Measurements from ENCODE around the gene CYP24A1. TPM values are rescaled to one million over a fixed set of nuclear protein-coding genes. Genes with fewer than 3 reads are reported as not detected.

CYP24A1 gene
- total and polyA plus RNA-seq, 2 of the 13 experiments (the other 11 are each of a cell fraction or from before 2014, with no cell fraction given) = 9.4 to 32.7 TPM

DNA sequence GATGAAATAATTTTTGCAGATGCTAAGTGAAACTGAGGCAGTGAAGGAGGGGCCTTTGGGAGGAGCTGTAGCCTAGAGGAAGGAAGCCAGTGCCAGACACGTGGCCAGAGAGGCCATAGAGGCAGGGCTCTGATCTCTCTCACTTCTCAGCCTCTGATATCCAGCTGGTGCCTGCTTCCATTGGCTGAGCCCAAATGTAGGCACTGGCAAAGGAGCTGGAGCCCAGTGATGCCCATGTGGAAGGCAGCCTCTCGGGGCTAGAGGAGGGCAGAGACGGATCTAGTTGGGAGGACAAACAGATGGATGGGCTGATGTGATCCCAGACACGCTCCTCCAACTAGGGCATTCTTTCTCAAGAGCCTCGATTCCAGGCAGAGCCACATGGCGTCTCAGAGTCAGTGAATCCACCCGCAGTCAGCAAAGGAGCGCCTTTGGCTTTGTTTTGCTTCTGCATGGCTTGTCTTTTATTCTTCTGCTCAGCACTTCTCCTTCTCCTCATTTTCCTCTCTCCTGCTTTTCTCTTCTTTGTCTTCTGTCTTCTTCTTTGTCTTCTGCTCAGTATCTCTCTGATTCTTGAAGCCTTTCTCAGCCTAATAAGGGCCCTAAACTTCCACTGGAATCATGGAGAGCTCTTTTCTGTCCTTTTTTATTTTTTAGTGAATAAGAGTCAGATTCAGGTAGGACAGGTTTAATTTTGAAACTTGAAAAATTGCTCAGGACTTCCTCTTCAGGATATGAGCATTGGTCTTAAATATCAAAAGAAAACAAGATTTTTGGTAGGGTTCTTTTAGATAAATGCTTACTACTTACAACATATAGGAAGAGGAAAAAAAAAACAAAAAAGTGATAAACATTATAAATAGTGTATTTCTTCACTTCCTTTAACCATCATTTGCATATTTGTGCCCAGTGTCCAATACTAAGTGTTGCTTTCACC lies 41.8 kb downstream of the CYP24A1 start (continued):
- TF ChIP-seq ZNF484 (CRISPR knock-in tag; IDR thresholded peaks at IDR 0.05; ENCODE audit: borderline replicate concordance, low read depth) (no peak), ZSCAN29 (CRISPR knock-in tag; conservative IDR thresholded peaks at IDR 0.05) (no peak), KDM5B (CRISPR knock-in tag; IDR thresholded peaks at IDR 0.05; ENCODE audit: borderline replicate concordance) (no peak), ZNF615 (CRISPR knock-in tag; IDR thresholded peaks at IDR 0.05; ENCODE audit: borderline replicate concordance) (no peak), ZNF34 (CRISPR knock-in tag; IDR thresholded peaks at IDR 0.05; ENCODE audit: borderline replicate concordance) (peak; percentile 83; the same call in 1 of the 2 replicates), ZFP62 (CRISPR knock-in tag; IDR thresholded peaks at IDR 0.05) (no peak), ZNF547 (CRISPR knock-in tag; IDR thresholded peaks at IDR 0.05) (peak; percentile 55; the same call in 1 of the 2 replicates), ZNF790 (CRISPR knock-in tag; IDR thresholded peaks at IDR 0.05; ENCODE audit: borderline replicate concordance) (no peak), NCOA1 (CRISPR knock-in tag; IDR thresholded peaks at IDR 0.05) (no peak), ZNF558 (CRISPR knock-in tag; IDR thresholded peaks at IDR 0.05; ENCODE audit: borderline replicate concordance) (no peak), ZNF629 (CRISPR knock-in tag; conservative IDR thresholded peaks at IDR 0.05) (no peak), ZBTB21 (CRISPR knock-in tag; IDR thresholded peaks at IDR 0.05) (no peak), ZNF251 (CRISPR knock-in tag; IDR thresholded peaks at IDR 0.05) (no peak), ONECUT2 (CRISPR knock-in tag; IDR thresholded peaks at IDR 0.05) (no peak), ATF7-NPFF (CRISPR knock-in tag; IDR thresholded peaks at IDR 0.05; ENCODE audit: low read depth) (no peak)
- TF ChIP-seq, protein P1, sequence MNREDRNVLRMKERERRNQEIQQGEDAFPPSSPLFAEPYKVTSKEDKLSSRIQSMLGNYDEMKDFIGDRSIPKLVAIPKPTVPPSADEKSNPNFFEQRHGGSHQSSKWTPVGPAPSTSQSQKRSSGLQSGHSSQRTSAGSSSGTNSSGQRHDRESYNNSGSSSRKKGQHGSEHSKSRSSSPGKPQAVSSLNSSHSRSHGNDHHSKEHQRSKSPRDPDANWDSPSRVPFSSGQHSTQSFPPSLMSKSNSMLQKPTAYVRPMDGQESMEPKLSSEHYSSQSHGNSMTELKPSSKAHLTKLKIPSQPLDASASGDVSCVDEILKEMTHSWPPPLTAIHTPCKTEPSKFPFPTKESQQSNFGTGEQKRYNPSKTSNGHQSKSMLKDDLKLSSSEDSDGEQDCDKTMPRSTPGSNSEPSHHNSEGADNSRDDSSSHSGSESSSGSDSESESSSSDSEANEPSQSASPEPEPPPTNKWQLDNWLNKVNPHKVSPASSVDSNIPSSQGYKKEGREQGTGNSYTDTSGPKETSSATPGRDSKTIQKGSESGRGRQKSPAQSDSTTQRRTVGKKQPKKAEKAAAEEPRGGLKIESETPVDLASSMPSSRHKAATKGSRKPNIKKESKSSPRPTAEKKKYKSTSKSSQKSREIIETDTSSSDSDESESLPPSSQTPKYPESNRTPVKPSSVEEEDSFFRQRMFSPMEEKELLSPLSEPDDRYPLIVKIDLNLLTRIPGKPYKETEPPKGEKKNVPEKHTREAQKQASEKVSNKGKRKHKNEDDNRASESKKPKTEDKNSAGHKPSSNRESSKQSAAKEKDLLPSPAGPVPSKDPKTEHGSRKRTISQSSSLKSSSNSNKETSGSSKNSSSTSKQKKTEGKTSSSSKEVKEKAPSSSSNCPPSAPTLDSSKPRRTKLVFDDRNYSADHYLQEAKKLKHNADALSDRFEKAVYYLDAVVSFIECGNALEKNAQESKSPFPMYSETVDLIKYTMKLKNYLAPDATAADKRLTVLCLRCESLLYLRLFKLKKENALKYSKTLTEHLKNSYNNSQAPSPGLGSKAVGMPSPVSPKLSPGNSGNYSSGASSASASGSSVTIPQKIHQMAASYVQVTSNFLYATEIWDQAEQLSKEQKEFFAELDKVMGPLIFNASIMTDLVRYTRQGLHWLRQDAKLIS (CRISPR knock-in tag; IDR thresholded peaks at IDR 0.05) = no peak
- TF ChIP-seq, protein P2, sequence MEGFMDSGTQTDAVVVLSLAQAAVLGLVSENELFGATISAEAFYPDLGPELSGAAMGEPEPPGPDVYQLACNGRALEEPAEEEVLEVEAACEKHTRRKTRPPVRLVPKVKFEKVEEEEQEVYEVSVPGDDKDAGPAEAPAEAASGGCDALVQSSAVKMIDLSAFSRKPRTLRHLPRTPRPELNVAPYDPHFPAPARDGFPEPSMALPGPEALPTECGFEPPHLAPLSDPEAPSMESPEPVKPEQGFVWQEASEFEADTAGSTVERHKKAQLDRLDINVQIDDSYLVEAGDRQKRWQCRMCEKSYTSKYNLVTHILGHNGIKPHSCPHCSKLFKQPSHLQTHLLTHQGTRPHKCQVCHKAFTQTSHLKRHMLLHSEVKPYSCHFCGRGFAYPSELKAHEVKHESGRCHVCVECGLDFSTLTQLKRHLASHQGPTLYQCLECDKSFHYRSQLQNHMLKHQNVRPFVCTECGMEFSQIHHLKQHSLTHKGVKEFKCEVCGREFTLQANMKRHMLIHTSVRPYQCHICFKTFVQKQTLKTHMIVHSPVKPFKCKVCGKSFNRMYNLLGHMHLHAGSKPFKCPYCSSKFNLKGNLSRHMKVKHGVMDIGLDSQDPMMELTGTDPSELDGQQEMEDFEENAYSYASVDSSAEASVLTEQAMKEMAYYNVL (CRISPR knock-in tag; IDR thresholded peaks at IDR 0.05; ENCODE audit: borderline replicate concordance) = no peak
- TF ChIP-seq, protein P3, sequence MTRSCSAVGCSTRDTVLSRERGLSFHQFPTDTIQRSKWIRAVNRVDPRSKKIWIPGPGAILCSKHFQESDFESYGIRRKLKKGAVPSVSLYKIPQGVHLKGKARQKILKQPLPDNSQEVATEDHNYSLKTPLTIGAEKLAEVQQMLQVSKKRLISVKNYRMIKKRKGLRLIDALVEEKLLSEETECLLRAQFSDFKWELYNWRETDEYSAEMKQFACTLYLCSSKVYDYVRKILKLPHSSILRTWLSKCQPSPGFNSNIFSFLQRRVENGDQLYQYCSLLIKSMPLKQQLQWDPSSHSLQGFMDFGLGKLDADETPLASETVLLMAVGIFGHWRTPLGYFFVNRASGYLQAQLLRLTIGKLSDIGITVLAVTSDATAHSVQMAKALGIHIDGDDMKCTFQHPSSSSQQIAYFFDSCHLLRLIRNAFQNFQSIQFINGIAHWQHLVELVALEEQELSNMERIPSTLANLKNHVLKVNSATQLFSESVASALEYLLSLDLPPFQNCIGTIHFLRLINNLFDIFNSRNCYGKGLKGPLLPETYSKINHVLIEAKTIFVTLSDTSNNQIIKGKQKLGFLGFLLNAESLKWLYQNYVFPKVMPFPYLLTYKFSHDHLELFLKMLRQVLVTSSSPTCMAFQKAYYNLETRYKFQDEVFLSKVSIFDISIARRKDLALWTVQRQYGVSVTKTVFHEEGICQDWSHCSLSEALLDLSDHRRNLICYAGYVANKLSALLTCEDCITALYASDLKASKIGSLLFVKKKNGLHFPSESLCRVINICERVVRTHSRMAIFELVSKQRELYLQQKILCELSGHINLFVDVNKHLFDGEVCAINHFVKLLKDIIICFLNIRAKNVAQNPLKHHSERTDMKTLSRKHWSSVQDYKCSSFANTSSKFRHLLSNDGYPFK (CRISPR knock-in tag; IDR thresholded peaks at IDR 0.05; ENCODE audit: borderline replicate concordance) = no peak
- TF ChIP-seq, protein P4, sequence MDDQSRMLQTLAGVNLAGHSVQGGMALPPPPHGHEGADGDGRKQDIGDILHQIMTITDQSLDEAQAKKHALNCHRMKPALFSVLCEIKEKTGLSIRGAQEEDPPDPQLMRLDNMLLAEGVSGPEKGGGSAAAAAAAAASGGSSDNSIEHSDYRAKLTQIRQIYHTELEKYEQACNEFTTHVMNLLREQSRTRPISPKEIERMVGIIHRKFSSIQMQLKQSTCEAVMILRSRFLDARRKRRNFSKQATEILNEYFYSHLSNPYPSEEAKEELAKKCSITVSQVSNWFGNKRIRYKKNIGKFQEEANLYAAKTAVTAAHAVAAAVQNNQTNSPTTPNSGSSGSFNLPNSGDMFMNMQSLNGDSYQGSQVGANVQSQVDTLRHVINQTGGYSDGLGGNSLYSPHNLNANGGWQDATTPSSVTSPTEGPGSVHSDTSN (CRISPR knock-in tag; IDR thresholded peaks at IDR 0.05; ENCODE audit: borderline replicate concordance) = no peak
